ENCODE measurements around the gene NCAM2.

NCAM2 gene

DNA sequence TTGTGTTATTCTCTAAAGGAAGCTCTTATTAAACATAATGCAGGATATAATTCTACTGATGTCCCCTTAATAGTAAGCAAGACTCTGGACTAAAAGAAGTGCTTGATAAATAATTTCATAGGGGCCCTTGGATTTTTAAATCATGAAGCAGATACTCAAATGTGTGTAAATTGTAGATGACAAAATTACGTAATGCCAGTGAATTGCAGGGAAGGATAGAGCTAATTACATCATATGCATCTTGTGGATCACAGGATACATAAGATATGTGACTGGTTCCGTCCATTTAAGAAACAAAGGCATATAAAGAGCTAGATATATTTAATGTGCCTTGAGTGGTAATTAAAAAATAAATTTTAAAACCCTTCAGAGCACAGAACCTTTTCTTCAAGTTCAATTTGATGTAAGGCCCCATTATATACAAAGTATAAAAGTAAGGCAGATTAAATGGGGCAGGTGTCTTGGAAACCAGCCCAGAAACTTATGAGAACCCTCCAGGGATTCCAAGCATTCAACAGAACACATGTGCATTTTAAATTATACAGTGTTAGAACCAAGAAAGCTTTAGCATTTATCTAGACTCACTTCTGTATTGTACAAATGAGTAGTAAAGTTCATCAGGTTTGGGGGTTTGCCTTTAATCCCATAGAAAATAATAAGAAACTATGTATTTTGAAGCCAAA is 190.4 kb downstream of the NCAM2 start:
- H3K27me3 Mint-ChIP-seq (ENCODE audit: low read depth, poor library complexity): peaks cover 5% of the 10 kb centered on the region
- H3K36me3 Mint-ChIP-seq (ENCODE audit: low read depth): no peaks in the 10 kb centered on the region
- H3K27ac Mint-ChIP-seq: no peak overlapping the region
- H3K4me1 Mint-ChIP-seq: no peaks in the 10 kb centered on the region
- H3K9me3 Mint-ChIP-seq: no peaks in the 10 kb centered on the region
- H3K4me3 Mint-ChIP-seq: no peak overlapping the region
- no peak for DNase-seq
- TF ChIP-seq CTCF (IDR thresholded peaks at IDR 0.05): no peak

DNA sequence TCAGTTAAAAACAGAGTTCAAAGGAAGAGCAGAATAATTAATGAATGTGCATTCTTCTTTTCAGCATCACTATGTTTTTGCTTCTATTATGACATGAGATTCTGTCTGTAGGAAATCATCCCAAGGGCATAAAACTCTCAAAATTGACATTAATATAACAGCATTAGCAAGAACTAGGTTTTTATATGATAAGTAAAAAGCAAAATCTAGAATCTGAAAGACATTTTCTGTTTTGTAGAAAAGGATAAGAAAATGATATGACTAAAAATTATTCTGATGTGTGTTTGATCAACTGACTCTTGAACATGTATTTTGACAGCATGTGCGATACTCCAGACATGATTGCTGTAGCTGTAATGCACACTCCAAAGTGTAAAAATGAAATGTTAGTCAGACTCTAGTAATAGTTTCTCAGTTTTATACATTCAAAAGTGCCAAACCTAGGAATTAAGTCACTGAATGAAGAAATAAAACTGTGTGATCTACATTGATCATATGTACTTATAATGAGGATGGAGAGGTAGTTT is 197.3 kb downstream of the NCAM2 start:
- H3K9me3 Mint-ChIP-seq: no peaks in the 10 kb centered on the region
- H3K36me3 Mint-ChIP-seq (ENCODE audit: low read depth): no peaks in the 10 kb centered on the region
- H3K27me3 Mint-ChIP-seq (ENCODE audit: low read depth, poor library complexity): peaks cover 4% of the 10 kb centered on the region
- DNase-seq: no peak
- no peak for TF ChIP-seq CTCF (IDR thresholded peaks at IDR 0.05)
- no peaks in the 10 kb centered on the region for H3K4me1 Mint-ChIP-seq
- no peak overlapping the region for H3K4me3 Mint-ChIP-seq
- no peak overlapping the region for H3K27ac Mint-ChIP-seq

DNA sequence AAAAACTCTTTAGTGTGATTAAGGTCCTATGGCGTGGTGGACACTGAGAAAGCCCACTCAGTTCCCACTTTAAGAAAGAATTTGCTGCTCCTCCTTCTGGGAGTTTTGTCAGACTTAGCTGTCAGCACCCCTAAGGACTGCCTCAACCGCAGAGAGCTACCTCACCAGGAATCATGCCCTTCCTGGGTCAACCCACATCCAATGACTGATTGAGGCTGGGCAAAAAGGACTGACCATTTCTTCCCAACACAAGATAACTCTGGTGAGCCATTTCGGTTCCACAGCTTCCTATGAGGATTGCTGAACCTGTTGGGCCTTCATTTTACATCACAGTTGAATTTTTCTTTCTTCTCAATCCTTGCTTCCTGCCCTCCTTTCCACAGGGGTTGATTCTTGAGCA is 197.9 kb downstream of the NCAM2 start:
- Mint-ChIP-seq H3K9me3 (no peaks in the 10 kb centered on the region), H3K27me3 (ENCODE audit: low read depth, poor library complexity) (peaks cover 3% of the 10 kb centered on the region), H3K36me3 (ENCODE audit: low read depth) (no peaks in the 10 kb centered on the region), H3K4me3 (no peak overlapping the region), H3K4me1 (no peaks in the 10 kb centered on the region), H3K27ac (no peak overlapping the region)
- TF ChIP-seq CTCF (IDR thresholded peaks at IDR 0.05): no peak
- DNase-seq: no peak

GRCh38 chr21:21196848-21197247 is 198.6 kb downstream of the NCAM2 start:
- Mint-ChIP-seq H3K27ac (peak overlapping the region; percentile 48), H3K36me3 (ENCODE audit: low read depth) (no peaks in the 10 kb centered on the region), H3K4me1 (no peaks in the 10 kb centered on the region), H3K9me3 (no peaks in the 10 kb centered on the region), H3K27me3 (ENCODE audit: low read depth, poor library complexity) (peaks cover 3% of the 10 kb centered on the region), H3K4me3 (no peak overlapping the region)
- no peak for TF ChIP-seq CTCF (IDR thresholded peaks at IDR 0.05)
- no peak for DNase-seq

DNA sequence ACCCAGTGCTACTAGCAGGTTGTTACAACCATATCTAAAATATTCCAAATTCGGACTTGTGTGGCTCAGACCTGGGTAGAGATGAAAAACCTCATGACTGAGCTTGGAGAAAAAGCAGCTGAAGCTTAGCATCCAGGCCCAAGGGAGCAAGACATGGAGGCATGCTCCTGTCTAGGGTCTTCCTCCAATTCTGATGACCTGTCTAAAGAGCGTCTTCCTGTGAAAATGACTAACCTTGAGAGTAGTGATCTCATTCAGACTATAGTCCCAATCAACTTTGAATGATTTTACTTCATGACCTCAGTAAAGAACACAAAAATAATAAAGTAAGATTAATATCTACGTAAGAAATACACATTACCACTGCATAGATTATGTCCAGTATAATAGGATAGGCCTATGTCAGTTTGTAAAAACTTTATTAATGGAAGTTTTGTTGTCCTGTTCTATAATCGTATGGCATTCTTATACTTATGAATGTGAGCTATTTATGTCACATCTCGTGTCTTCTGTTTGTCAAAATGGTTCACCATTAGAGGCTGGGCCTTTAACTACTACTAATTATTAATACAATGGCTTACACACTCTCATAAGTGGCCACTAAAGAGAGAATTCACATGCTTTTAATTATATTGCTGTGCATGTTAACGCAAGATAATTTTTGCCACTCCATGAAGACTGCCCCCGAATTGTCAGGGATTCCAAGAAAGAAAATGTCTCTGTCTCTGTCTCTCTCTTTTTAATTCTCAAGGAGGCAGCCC is 201.3 kb downstream of the NCAM2 start:
- H3K27ac Mint-ChIP-seq: no peak overlapping the region
- H3K4me3 Mint-ChIP-seq: no peak overlapping the region
- no peak for TF ChIP-seq CTCF (IDR thresholded peaks at IDR 0.05)
- H3K36me3 Mint-ChIP-seq (ENCODE audit: low read depth): no peaks in the 10 kb centered on the region
- no peaks in the 10 kb centered on the region for H3K9me3 Mint-ChIP-seq
- no peaks in the 10 kb centered on the region for H3K4me1 Mint-ChIP-seq
- no peak for DNase-seq
- H3K27me3 Mint-ChIP-seq (ENCODE audit: low read depth, poor library complexity): no peaks in the 10 kb centered on the region
